Endothelial cell of umbilical vein (primary cell): Measurements from ENCODE around the gene PGRMC1. TPM values are rescaled to one million over a fixed set of nuclear protein-coding genes. Genes with fewer than 3 reads are reported as not detected.

Source experiments
- BruUV-seq: library from RNA; stranded (reverse); fragments of 400-500 nt; replicated peaks from 2 replicates; lab custom pipeline; 2021; lab: Mats Ljungman, UMichigan
- CTCF ChIA-PET: fragments of 300-600, 350-600 bp; sonication (Branson Sonifier 250); formaldehyde crosslinking; loops from one replicate; lab custom pipeline; 2021; ENCODE audit warnings: antibody characterized with exemption, inconsistent platforms; lab: Charles Lee
- POLR2A ChIA-PET: fragments of 300-600, 350-600 bp; sonication (Branson Sonifier 250); formaldehyde crosslinking; loops from one replicate; lab custom pipeline; 2021; ENCODE audit warnings: antibody characterized with exemption, inconsistent platforms; lab: Charles Lee
- DNase-seq: peaks from one replicate; pipeline ENCODE4 v3.0.0-alpha.2; 2011; ENCODE audit warnings: low read depth, low spot score
- FAIRE-seq: peaks from 2 replicates; lab custom pipeline; 2011; peaks lifted over from hg19 to GRCh38; lab: Jason Lieb, UNC
- H2AFZ ChIP-seq: 2 replicates; pipeline ENCODE4 v1.6.0; 2012; ENCODE audit warnings: low read depth, low read length, control low read depth, inconsistent platforms
- H3K27ac ChIP-seq: 2 replicates; pipeline ENCODE4 v1.5.1; 2011; ENCODE audit warnings: low read depth, mild to moderate bottlenecking, control low read depth, low read length, moderate library complexity; ENCODE audit not compliant: insufficient read depth
- H3K27me3 ChIP-seq, 2 experiments: 2 replicates each; pipeline versions ENCODE4 v1.6.0 to v1.6.1; 2011; ENCODE audit warnings: low read length in 2 of 2, mixed read lengths in 1 of 2; ENCODE audit not compliant: control insufficient read depth in 2 of 2, insufficient read depth in 2 of 2
- H3K36me3 ChIP-seq, 2 experiments: 2 replicates in 1 of 2; 3 replicates in 1 of 2; pipeline ENCODE4 v1.5.1; 2011; ENCODE audit warnings: low read length in 2 of 2, mild to moderate bottlenecking in 1 of 2, moderate library complexity in 1 of 2; ENCODE audit not compliant: control insufficient read depth in 2 of 2, insufficient read depth in 2 of 2; ENCODE audit errors: extremely low read depth in 1 of 2
- H3K4me1 ChIP-seq: 3 replicates; pipeline ENCODE4 v1.5.1; 2011; ENCODE audit warnings: mild to moderate bottlenecking, low read length; ENCODE audit not compliant: control insufficient read depth, insufficient read depth; ENCODE audit errors: extremely low read depth
- H3K4me2 ChIP-seq: 2 replicates; pipeline ENCODE4 v1.6.1; 2011; ENCODE audit warnings: low read length, control low read depth, mixed read lengths; ENCODE audit not compliant: insufficient read depth
- H3K4me3 ChIP-seq, 3 experiments: fragments of 200-600 bp in 1 of 3; sonication (generic), shearing (Covaris generic) in 1 of 3; replicated peaks in 1 of 3; 2 replicates each; pipeline ENCODE4 v1.5.1; 2011 to 2016; ENCODE audit warnings: control low read depth in 3 of 3, low read length in 3 of 3, mild to moderate bottlenecking in 2 of 3, inconsistent platforms in 1 of 3, low read depth in 1 of 3, moderate library complexity in 1 of 3; ENCODE audit not compliant: insufficient read depth in 1 of 3
- H3K79me2 ChIP-seq: 2 replicates; pipeline ENCODE4 v1.6.0; 2012; ENCODE audit warnings: low read length, inconsistent platforms; ENCODE audit not compliant: control insufficient read depth, insufficient read depth
- H3K9ac ChIP-seq: replicated peaks from 2 replicates; pipeline ENCODE3; 2011; ENCODE audit warnings: low read length, control low read depth; ENCODE audit not compliant: insufficient read depth; ENCODE audit errors: extremely low read depth
- H3K9me1 ChIP-seq: replicated peaks from 3 replicates; pipeline ENCODE4 v1.6.0; 2011; ENCODE audit warnings: mild to moderate bottlenecking, low read length; ENCODE audit not compliant: control insufficient read depth, insufficient read depth; ENCODE audit errors: extremely low read depth
- H3K9me3 ChIP-seq: replicated peaks from 2 replicates; pipeline ENCODE4 v1.5.1; 2012; ENCODE audit warnings: low read length, inconsistent platforms; ENCODE audit not compliant: control insufficient read depth, insufficient read depth
- H4K20me1 ChIP-seq: replicated peaks from 2 replicates; pipeline ENCODE3; 2011; ENCODE audit warnings: mild to moderate bottlenecking, low read length; ENCODE audit not compliant: control insufficient read depth, insufficient read depth; ENCODE audit errors: extremely low read depth
- EZH2 ChIP-seq: IDR thresholded peaks from 2 replicates; pipeline ENCODE4 v1.6.1; 2012; ENCODE audit warnings: borderline replicate concordance, low read depth, mild to moderate bottlenecking, moderate library complexity, low read length, inconsistent platforms; ENCODE audit not compliant: severe bottlenecking
- FOS ChIP-seq: IDR thresholded peaks from 2 replicates; pipeline ENCODE4 v1.6.1; 2011; ENCODE audit warnings: mild to moderate bottlenecking, low read length, moderate library complexity, borderline replicate concordance; ENCODE audit not compliant: insufficient read depth
- GATA2 ChIP-seq: IDR thresholded peaks from 2 replicates; pipeline ENCODE4 v1.7.0; 2011; ENCODE audit warnings: low read depth, mild to moderate bottlenecking, moderate library complexity, mixed read lengths, low read length; ENCODE audit not compliant: insufficient read length, insufficient read depth
- JUN ChIP-seq: IDR thresholded peaks from 2 replicates; pipeline ENCODE4 v1.6.1; 2011; ENCODE audit warnings: borderline replicate concordance, low read depth; ENCODE audit not compliant: insufficient read length, insufficient read depth
- MYC ChIP-seq: IDR thresholded peaks from one replicate; pipeline ENCODE4 v1.6.1; 2011; ENCODE audit warnings: mild to moderate bottlenecking, low read depth, low read length
- POLR2A ChIP-seq: IDR thresholded peaks from 2 replicates; pipeline ENCODE4 v1.6.1; 2012; ENCODE audit warnings: low read depth, mild to moderate bottlenecking, control low read depth, low read length
- POLR2AphosphoS5 ChIP-seq: IDR thresholded peaks from 2 replicates; pipeline ENCODE4 v1.6.1; 2012; ENCODE audit warnings: low read depth, mild to moderate bottlenecking, control low read depth, low read length, moderate library complexity; ENCODE audit not compliant: insufficient read depth
- dilution Hi-C: fragments of 300-500 bp; cut with MboI; formaldehyde crosslinking; loops from one replicate; pipeline ENCODE4 v1.15.0; 2019; ENCODE audit warnings: low sequenced_read_pairs; ENCODE audit not compliant: extremely low pct_ligation_motif_present
- intact Hi-C: fragments of 100-400 bp; cut with micrococcal nuclease; formaldehyde crosslinking; loops from one replicate; pipeline ENCODE4 v1.10.0; 2022
- polyA plus RNA-seq, 4 experiments: library from polyadenylated mRNA; depleted of rRNA in 3 of 4; stranded (reverse) in 3 of 4; unstranded in 1 of 4; fragments of >200 nt; gene quantifications; 2 replicates each; pipeline versions ENCODE4 v1.2.1 to v1.2.3, GENCODE V29; 2011 to 2012; ENCODE audit warnings: missing spikeins in 1 of 4
- total RNA-seq: library from RNA; stranded (reverse); gene quantifications from 2 replicates; pipeline ENCODE4 v1.2.3, GENCODE V29; 2021
- TF ChIP-seq, protein P1 (sequence below): IDR thresholded peaks from 2 replicates; pipeline ENCODE4 v1.6.1; 2011; ENCODE audit not compliant: insufficient read depth, insufficient read length

The PGRMC1 gene
- total and polyA plus RNA-seq, 2 donors (not counting 3 experiments of a cell fraction or from before 2014, with no cell fraction given), result 37.4 to 61.8 TPM

DNA sequence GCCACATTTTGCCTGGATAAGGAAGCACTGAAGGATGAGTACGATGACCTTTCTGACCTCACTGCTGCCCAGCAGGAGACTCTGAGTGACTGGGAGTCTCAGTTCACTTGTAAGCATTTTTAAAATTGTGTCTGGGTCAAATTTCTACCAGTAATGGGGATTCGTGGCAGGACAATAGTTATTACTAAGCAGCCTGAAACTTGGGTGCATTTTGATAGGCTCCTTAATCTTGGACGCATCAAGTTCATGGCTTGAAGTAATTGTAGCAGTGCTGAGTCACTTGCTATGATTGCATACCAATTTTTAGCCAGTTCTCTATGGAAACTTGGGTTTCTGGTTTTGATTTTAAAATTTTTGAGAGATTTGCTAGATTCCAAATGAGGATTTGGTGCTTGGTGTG is 4.3 kb downstream of the PGRMC1 start:
- Histone ChIP-seq H3K9ac (no peak overlapping the region), H3K27ac (no peak overlapping the region), H3K4me1 (peaks cover 5% of the 10 kb centered on the region), H2AFZ (no peak overlapping the region), H3K4me2 (no peak overlapping the region), H3K9me1 (no peaks in the 10 kb centered on the region), H4K20me1 (no peaks in the 10 kb centered on the region), H3K27me3 (no peaks in the 10 kb centered on the region), H3K9me3 (no peaks in the 10 kb centered on the region), H3K4me3 (no peak overlapping the region), H3K79me2 (peaks cover 38% of the 10 kb centered on the region), H3K36me3 (peaks cover 0 to 2% of the 10 kb centered on the region in 2 experiments)
- dilution Hi-C loops, result no loop called here
- ChIA-PET CTCF (no interaction called here), POLR2A (no interaction called here)
- FAIRE-seq (no peak), DNase-seq (no peak)
- TF ChIP-seq EZH2, result no peak
- no peak for TF ChIP-seq GATA2
- TF ChIP-seq FOS, result no peak
- TF ChIP-seq POLR2A, result no peak
- TF ChIP-seq, protein P1, sequence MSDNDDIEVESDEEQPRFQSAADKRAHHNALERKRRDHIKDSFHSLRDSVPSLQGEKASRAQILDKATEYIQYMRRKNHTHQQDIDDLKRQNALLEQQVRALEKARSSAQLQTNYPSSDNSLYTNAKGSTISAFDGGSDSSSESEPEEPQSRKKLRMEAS, result no peak
- intact Hi-C loops, result no loop called here
- BruUV-seq, result no TSS peak

DNA sequence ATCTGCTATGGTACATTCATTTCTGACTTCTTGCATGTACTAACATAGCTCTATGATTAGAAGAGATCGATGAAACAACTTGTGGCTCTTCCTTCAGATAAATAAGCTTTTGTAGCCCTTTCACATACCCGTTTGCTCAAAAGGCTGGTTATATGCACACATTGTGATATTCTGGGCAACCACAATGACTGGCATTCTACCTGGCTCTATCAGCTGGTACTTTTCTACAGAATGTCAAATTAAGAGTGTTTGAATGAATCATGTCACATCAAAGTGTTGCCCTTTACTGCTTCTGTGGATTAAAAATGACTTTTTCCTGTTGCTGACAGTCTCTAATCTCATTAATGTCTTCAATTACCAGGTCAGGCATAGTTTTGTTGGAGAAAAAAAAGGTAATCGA is 11.6 kb downstream of the PGRMC1 start:
- H3K36me3 ChIP-seq, result no peaks in the 10 kb centered on the region
- no peaks in the 10 kb centered on the region for H3K9me1 ChIP-seq
- H4K20me1 ChIP-seq, result no peaks in the 10 kb centered on the region
- no peak overlapping the region for H3K9ac ChIP-seq
- H2AFZ ChIP-seq, result no peak overlapping the region
- no peaks in the 10 kb centered on the region for H3K27me3 ChIP-seq
- H3K4me3 ChIP-seq, result no peak overlapping the region
- DNase-seq, result no peak
- H3K79me2 ChIP-seq, result no peaks in the 10 kb centered on the region
- dilution Hi-C loops, result no loop called here
- BruUV-seq, result no TSS peak
- ChIA-PET CTCF (no interaction called here), POLR2A (no interaction called here)
- TF ChIP-seq GATA2, result no peak
- no peak for TF ChIP-seq FOS
- no peak for TF ChIP-seq POLR2A
- TF ChIP-seq, protein P1, result no peak
- TF ChIP-seq POLR2AphosphoS5, result no peak
- no peak for TF ChIP-seq JUN
- TF ChIP-seq MYC, result no peak
- no peak for TF ChIP-seq EZH2
- no peak for FAIRE-seq
- H3K27ac ChIP-seq, result no peak overlapping the region
- intact Hi-C loops, result no loop called here
- H3K4me1 ChIP-seq, result no peaks in the 10 kb centered on the region
- no peak overlapping the region for H3K4me2 ChIP-seq
- no peaks in the 10 kb centered on the region for H3K9me3 ChIP-seq
